GM21447 (cell line): ENCODE measurements around the gene TCF7L2.

Experiments used
- ATAC-seq: cut with Tn5 transposase; IDR thresholded peaks from one replicate; pipeline ENCODE4 v1.9.1; 2021; ENCODE audit not compliant: unreplicated experiment

Gene TCF7L2

GRCh38 chr10:113115556-113115955 lies 165.5 kb downstream of the TCF7L2 start:
- no peak for ATAC-seq

- ATAC-seq: no peak
Measured at GRCh38 chr10:113118882-113119281, 168.8 kb downstream of the TCF7L2 start.

GRCh38 chr10:113119801-113120200 lies 169.8 kb downstream of the TCF7L2 start:
- ATAC-seq: no peak

- ATAC-seq: no peak
Measured at GRCh38 chr10:113121153-113121552, 171.1 kb downstream of the TCF7L2 start.

GRCh38 chr10:113122947-113123346 lies 172.9 kb downstream of the TCF7L2 start:
- ATAC-seq: no peak

GRCh38 chr10:113124724-113125123 lies 174.7 kb downstream of the TCF7L2 start:
- no peak for ATAC-seq

GRCh38 chr10:113125612-113126011 lies 175.6 kb downstream of the TCF7L2 start:
- ATAC-seq: no peak

- no peak for ATAC-seq
Measured at GRCh38 chr10:113126229-113127201, 176.5 kb downstream of the TCF7L2 start.

GRCh38 chr10:113127261-113127900 lies 177.3 kb downstream of the TCF7L2 start:
- no peak for ATAC-seq

GRCh38 chr10:113127901-113128283 lies 177.8 kb downstream of the TCF7L2 start:
- no peak for ATAC-seq

- ATAC-seq: no peak
Measured at GRCh38 chr10:113128450-113129070, 178.5 kb downstream of the TCF7L2 start.

- ATAC-seq: no peak
Measured at GRCh38 chr10:113129117-113129516, 179.1 kb downstream of the TCF7L2 start.

GRCh38 chr10:113130014-113130641 lies 180.1 kb downstream of the TCF7L2 start:
- no peak for ATAC-seq

GRCh38 chr10:113131613-113132261 lies 181.7 kb downstream of the TCF7L2 start:
- no peak for ATAC-seq

- no peak for ATAC-seq
Measured at GRCh38 chr10:113132591-113133121, 182.6 kb downstream of the TCF7L2 start.

GRCh38 chr10:113133497-113134115 lies 183.6 kb downstream of the TCF7L2 start:
- no peak for ATAC-seq

GRCh38 chr10:113135025-113135424 lies 185.0 kb downstream of the TCF7L2 start:
- no peak for ATAC-seq

- no peak for ATAC-seq
Measured at GRCh38 chr10:113137941-113138685, 188.1 kb downstream of the TCF7L2 start.

- no peak for ATAC-seq
Measured at GRCh38 chr10:113138937-113139585, 189.0 kb downstream of the TCF7L2 start.
